ENCODE data around the gene IKZF5.
A peak's percentile ranks its signal among the peaks of the same experiment; 100 is the strongest.

Gene IKZF5

DNA sequence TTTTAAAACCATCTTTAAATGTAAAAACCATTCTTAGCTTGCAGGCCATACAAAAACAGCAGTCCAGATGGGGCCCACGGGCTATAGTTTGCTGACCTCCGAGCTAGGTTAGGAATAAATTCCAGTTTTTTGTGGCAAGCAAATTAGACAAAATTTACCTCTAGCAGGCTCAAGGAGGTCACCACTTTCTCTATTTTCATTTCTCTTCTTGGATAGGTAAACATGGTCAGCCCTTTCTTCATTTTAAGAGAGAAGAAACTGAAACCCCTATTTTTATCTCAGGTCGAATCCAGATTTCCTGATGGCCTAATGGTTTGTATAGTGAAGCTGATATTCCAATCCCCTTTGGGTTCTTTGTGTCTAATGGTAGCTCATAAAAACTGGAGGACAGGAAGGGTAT, 10.7 kb downstream of the IKZF5 start:
- no peaks in the 10 kb centered on the region for H3K27me3 ChIP-seq (ENCODE audit: control insufficient read depth, insufficient read depth, low read length)
- H3K4me1 ChIP-seq (ENCODE audit: control insufficient read depth, insufficient read depth, low read length): peaks cover 3% of the 10 kb centered on the region; the same call in 1 of the 2 replicates
- peaks cover 47% of the 10 kb centered on the region for H3K36me3 ChIP-seq (ENCODE audit: control insufficient read depth, insufficient read depth, low read length)
- H3K9ac ChIP-seq (ENCODE audit: low read depth, low read length): no peak overlapping the region
- no peaks in the 10 kb centered on the region for H3K9me3 ChIP-seq (ENCODE audit: control insufficient read depth, insufficient read depth, low read length)
- H3K27ac ChIP-seq (ENCODE audit: low read depth, low read length): no peak overlapping the region
- H3K4me3 ChIP-seq (ENCODE audit: low read depth, low read length): no peak overlapping the region

- Histone ChIP-seq H3K9ac (ENCODE audit: low read depth, low read length) (no peak overlapping the region), H3K27me3 (ENCODE audit: control insufficient read depth, insufficient read depth, low read length) (no peaks in the 10 kb centered on the region), H3K4me3 (ENCODE audit: low read depth, low read length) (no peak overlapping the region), H3K4me1 (ENCODE audit: control insufficient read depth, insufficient read depth, low read length) (peaks cover 3% of the 10 kb centered on the region; the same call in 1 of the 2 replicates), H3K9me3 (ENCODE audit: control insufficient read depth, insufficient read depth, low read length) (no peaks in the 10 kb centered on the region), H3K36me3 (ENCODE audit: control insufficient read depth, insufficient read depth, low read length) (peaks cover 62% of the 10 kb centered on the region), H3K27ac (ENCODE audit: low read depth, low read length) (no peak overlapping the region)
Measured at GRCh38 chr10:122995936-122996335, 12.7 kb downstream of the IKZF5 start.

GRCh38 chr10:122993797-122994336, 14.7 kb downstream of the IKZF5 start:
- H3K9me3 ChIP-seq (ENCODE audit: control insufficient read depth, insufficient read depth, low read length): no peaks in the 10 kb centered on the region
- no peaks in the 10 kb centered on the region for H3K4me1 ChIP-seq (ENCODE audit: control insufficient read depth, insufficient read depth, low read length)
- peaks cover 68% of the 10 kb centered on the region for H3K36me3 ChIP-seq (ENCODE audit: control insufficient read depth, insufficient read depth, low read length)
- no peak overlapping the region for H3K27ac ChIP-seq (ENCODE audit: low read depth, low read length)
- no peaks in the 10 kb centered on the region for H3K27me3 ChIP-seq (ENCODE audit: control insufficient read depth, insufficient read depth, low read length)
- no peak overlapping the region for H3K4me3 ChIP-seq (ENCODE audit: low read depth, low read length)
- H3K9ac ChIP-seq (ENCODE audit: low read depth, low read length): no peak overlapping the region

DNA sequence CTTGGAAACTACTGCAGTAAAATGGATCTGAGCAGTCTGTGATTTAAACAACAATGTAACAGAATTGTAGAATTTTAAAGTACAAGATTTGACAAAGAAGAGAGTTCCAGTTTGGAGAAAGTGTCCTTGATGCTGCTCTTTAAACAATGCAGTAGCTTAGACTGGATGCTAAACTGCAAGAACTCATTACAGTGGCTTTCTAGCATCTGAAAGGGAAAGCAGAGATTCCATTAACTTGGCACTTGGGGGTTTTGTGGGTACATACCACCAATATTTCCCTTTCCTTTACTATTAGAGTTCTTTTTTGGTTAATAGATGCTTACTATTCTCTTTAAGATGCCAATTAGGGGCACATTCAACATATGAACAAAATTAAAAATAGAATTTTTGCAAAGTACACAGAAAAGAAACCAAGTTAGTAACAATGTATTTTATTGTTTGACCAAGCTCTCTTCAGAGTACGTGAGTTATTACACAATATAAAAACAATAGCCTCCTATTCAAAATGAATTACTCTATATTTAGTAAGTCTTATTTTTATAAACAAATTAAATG, 16.5 kb downstream of the IKZF5 start:
- H3K36me3 ChIP-seq (ENCODE audit: control insufficient read depth, insufficient read depth, low read length): peaks cover 54% of the 10 kb centered on the region
- no peak overlapping the region for H3K4me3 ChIP-seq (ENCODE audit: low read depth, low read length)
- H3K27me3 ChIP-seq (ENCODE audit: control insufficient read depth, insufficient read depth, low read length): no peaks in the 10 kb centered on the region
- H3K9me3 ChIP-seq (ENCODE audit: control insufficient read depth, insufficient read depth, low read length): no peaks in the 10 kb centered on the region
- H3K27ac ChIP-seq (ENCODE audit: low read depth, low read length): no peak overlapping the region
- H3K9ac ChIP-seq (ENCODE audit: low read depth, low read length): no peak overlapping the region
- H3K4me1 ChIP-seq (ENCODE audit: control insufficient read depth, insufficient read depth, low read length): no peaks in the 10 kb centered on the region

DNA sequence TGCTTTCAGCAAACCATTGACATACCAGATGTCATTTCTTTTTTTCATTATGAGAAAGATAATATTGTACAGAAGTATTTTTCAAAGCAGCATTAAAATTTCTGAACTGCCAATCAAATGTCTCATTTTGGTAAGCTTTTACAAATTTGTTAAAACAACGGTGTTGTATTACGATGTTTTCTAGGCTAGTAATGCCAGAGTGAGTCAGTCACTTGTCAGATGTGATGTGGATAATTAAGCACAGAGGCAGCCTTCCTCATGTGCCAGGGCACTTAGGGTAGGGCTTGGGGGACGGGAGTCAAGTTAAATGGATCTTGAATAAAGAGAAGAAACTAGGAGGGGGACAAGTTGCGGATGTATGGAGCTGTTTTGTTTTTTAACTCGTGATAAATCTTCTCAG, 18.3 kb downstream of the IKZF5 start:
- Histone ChIP-seq H3K4me1 (ENCODE audit: control insufficient read depth, insufficient read depth, low read length) (no peaks in the 10 kb centered on the region), H3K9ac (ENCODE audit: low read depth, low read length) (no peak overlapping the region), H3K36me3 (ENCODE audit: control insufficient read depth, insufficient read depth, low read length) (peaks cover 51% of the 10 kb centered on the region), H3K4me3 (ENCODE audit: low read depth, low read length) (no peak overlapping the region), H3K27ac (ENCODE audit: low read depth, low read length) (no peak overlapping the region), H3K9me3 (ENCODE audit: control insufficient read depth, insufficient read depth, low read length) (no peaks in the 10 kb centered on the region), H3K27me3 (ENCODE audit: control insufficient read depth, insufficient read depth, low read length) (no peaks in the 10 kb centered on the region)

- H3K27ac ChIP-seq (ENCODE audit: low read depth, low read length): no peak overlapping the region
- no peaks in the 10 kb centered on the region for H3K4me1 ChIP-seq (ENCODE audit: control insufficient read depth, insufficient read depth, low read length)
- H3K9me3 ChIP-seq (ENCODE audit: control insufficient read depth, insufficient read depth, low read length): no peaks in the 10 kb centered on the region
- H3K4me3 ChIP-seq (ENCODE audit: low read depth, low read length): no peak overlapping the region
- no peaks in the 10 kb centered on the region for H3K27me3 ChIP-seq (ENCODE audit: control insufficient read depth, insufficient read depth, low read length)
- no peak overlapping the region for H3K9ac ChIP-seq (ENCODE audit: low read depth, low read length)
- peaks cover 37% of the 10 kb centered on the region for H3K36me3 ChIP-seq (ENCODE audit: control insufficient read depth, insufficient read depth, low read length)
Measured at GRCh38 chr10:122988501-122988900, 20.1 kb downstream of the IKZF5 start.

DNA sequence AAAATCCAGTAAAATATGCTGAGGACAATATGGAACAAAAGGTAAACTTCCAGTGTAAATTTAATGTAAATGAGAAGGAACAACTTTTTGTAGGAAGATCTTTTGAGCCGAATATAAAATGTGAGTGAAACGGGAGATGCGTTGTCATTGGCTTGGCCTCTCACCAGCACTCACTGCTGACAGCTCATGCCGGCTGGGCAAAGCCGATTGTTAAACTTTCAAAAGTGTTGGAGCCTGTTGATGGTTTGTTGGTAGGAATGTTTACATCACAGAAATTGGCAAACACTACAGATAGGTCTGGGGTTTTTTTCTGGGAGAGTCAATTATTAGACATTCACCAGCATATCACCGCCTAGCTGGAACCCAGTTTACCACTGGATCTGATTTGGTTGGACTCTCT, 22.3 kb downstream of the IKZF5 start:
- Histone ChIP-seq H3K36me3 (ENCODE audit: control insufficient read depth, insufficient read depth, low read length) (peaks cover 20% of the 10 kb centered on the region; the same call in 1 of the 2 replicates), H3K4me1 (ENCODE audit: control insufficient read depth, insufficient read depth, low read length) (peaks cover 2% of the 10 kb centered on the region; the same call in 1 of the 2 replicates), H3K27ac (ENCODE audit: low read depth, low read length) (no peak overlapping the region), H3K9ac (ENCODE audit: low read depth, low read length) (no peak overlapping the region), H3K27me3 (ENCODE audit: control insufficient read depth, insufficient read depth, low read length) (no peaks in the 10 kb centered on the region), H3K4me3 (ENCODE audit: low read depth, low read length) (no peak overlapping the region), H3K9me3 (ENCODE audit: control insufficient read depth, insufficient read depth, low read length) (no peaks in the 10 kb centered on the region)

- Histone ChIP-seq H3K27ac (ENCODE audit: low read depth, low read length) (no peak overlapping the region), H3K4me1 (ENCODE audit: control insufficient read depth, insufficient read depth, low read length) (peaks cover 12% of the 10 kb centered on the region), H3K9ac (ENCODE audit: low read depth, low read length) (no peak overlapping the region), H3K36me3 (ENCODE audit: control insufficient read depth, insufficient read depth, low read length) (peaks cover 12% of the 10 kb centered on the region; the same call in 1 of the 2 replicates), H3K27me3 (ENCODE audit: control insufficient read depth, insufficient read depth, low read length) (no peaks in the 10 kb centered on the region), H3K4me3 (ENCODE audit: low read depth, low read length) (no peak overlapping the region), H3K9me3 (ENCODE audit: control insufficient read depth, insufficient read depth, low read length) (no peaks in the 10 kb centered on the region)
Measured at GRCh38 chr10:122984708-122985107, 23.9 kb downstream of the IKZF5 start.

- peaks cover 15% of the 10 kb centered on the region for H3K4me1 ChIP-seq (ENCODE audit: control insufficient read depth, insufficient read depth, low read length)
- H3K9me3 ChIP-seq (ENCODE audit: control insufficient read depth, insufficient read depth, low read length): no peaks in the 10 kb centered on the region
- peaks cover 12% of the 10 kb centered on the region; the same call in 1 of the 2 replicates for H3K36me3 ChIP-seq (ENCODE audit: control insufficient read depth, insufficient read depth, low read length)
- H3K27me3 ChIP-seq (ENCODE audit: control insufficient read depth, insufficient read depth, low read length): no peaks in the 10 kb centered on the region
- H3K27ac ChIP-seq (ENCODE audit: low read depth, low read length): no peak overlapping the region
- no peak overlapping the region for H3K9ac ChIP-seq (ENCODE audit: low read depth, low read length)
- no peak overlapping the region for H3K4me3 ChIP-seq (ENCODE audit: low read depth, low read length)
Measured at GRCh38 chr10:122983898-122984297, 24.7 kb downstream of the IKZF5 start.

DNA sequence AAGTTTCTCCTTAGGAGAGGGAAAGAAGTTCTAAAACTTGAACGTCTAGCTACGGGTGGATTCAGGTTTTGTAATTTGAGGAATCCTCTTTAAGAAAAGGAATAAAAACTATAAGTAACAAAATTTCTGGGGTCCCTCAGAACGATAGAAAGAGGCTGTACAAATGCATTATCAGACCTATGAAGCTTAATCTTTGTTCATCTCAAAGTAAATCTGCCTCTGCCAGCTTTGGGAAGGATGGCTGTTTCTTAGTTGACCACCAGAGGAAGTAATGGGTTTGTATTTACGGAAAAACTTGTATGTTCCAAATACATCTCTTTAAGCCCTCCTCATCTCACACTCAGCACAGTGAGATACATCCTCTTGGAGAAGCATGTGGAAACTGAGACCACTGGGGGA, 27.5 kb downstream of the IKZF5 start:
- Histone ChIP-seq H3K36me3 (ENCODE audit: control insufficient read depth, insufficient read depth, low read length) (peaks cover 7% of the 10 kb centered on the region; the same call in 1 of the 2 replicates), H3K9me3 (ENCODE audit: control insufficient read depth, insufficient read depth, low read length) (no peaks in the 10 kb centered on the region), H3K27me3 (ENCODE audit: control insufficient read depth, insufficient read depth, low read length) (no peaks in the 10 kb centered on the region), H3K9ac (ENCODE audit: low read depth, low read length) (no peak overlapping the region), H3K4me3 (ENCODE audit: low read depth, low read length) (peak overlapping the region; percentile 100), H3K4me1 (ENCODE audit: control insufficient read depth, insufficient read depth, low read length) (peaks cover 15% of the 10 kb centered on the region), H3K27ac (ENCODE audit: low read depth, low read length) (no peak overlapping the region)

DNA sequence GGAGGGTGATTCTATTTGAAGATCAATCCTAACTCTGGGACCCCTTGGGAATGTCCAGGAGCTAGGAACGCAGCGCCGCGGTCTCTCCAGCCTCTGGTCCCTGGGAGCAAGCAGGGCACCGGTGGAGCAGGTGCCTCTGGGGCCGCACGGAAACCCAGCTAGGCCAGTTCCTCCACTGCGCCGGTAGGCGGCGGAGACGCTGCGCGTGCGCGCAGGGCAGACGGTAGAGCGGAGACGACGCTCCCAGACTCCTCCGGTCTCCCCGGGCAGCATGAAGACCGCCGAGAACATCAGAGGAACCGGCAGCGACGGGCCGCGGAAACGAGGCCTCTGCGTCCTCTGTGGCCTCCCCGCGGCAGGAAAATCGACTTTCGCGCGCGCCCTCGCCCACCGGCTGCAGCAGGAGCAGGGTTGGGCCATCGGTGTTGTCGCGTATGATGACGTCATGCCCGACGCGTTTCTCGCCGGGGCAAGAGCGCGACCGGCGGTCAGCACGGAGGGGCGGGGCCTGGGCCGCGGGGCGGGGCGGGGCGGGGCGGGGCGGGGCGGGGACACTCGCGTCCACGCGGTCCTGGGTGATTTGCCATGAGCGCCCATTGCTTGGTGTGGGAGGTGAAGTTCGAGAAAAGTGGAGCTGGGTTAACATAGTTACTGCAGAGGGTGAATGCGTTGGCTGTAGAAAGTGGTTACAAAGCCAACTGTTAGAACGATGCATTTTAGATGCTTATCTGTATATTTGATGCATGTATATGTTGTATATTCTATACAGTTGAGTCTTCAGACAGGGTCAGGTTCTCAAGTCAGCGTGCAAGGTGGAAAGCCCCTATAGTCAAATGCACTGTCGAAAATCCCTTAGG, 28.2 kb downstream of the IKZF5 start, which contains the start of gene PSTK:
PSTK (plus strand) TSS at position 193 of the 857 bp plus-strand sequence; CDS start at position 272, 79 bp downstream.
- Histone ChIP-seq H3K27ac (ENCODE audit: low read depth, low read length) (peak within 1 kb of the TSS; percentile 99), H3K9me3 (ENCODE audit: control insufficient read depth, insufficient read depth, low read length) (no peaks in the 10 kb centered on the region), H3K27me3 (ENCODE audit: control insufficient read depth, insufficient read depth, low read length) (no peaks in the 10 kb centered on the region), H3K36me3 (ENCODE audit: control insufficient read depth, insufficient read depth, low read length) (peaks cover 7% of the 10 kb centered on the region; the same call in 1 of the 2 replicates), H3K4me3 (ENCODE audit: low read depth, low read length) (peak within 1 kb of the TSS; percentile 100), H3K4me1 (ENCODE audit: control insufficient read depth, insufficient read depth, low read length) (peaks cover 15% of the 10 kb centered on the region), H3K9ac (ENCODE audit: low read depth, low read length) (peak within 1 kb of the TSS; percentile 100)
